ENCODE data around the gene TRIM63.

Gene TRIM63

GRCh38 chr1:26084091-26084561, 16.7 kb upstream of the TRIM63 start:
- no peak for DNase-seq (ENCODE audit: low spot score)
- Histone ChIP-seq H3K4me3 (no peak overlapping the region), H3K27ac (no peak overlapping the region)
- TF ChIP-seq CTCF (IDR thresholded peaks at IDR 0.05): no peak

DNA sequence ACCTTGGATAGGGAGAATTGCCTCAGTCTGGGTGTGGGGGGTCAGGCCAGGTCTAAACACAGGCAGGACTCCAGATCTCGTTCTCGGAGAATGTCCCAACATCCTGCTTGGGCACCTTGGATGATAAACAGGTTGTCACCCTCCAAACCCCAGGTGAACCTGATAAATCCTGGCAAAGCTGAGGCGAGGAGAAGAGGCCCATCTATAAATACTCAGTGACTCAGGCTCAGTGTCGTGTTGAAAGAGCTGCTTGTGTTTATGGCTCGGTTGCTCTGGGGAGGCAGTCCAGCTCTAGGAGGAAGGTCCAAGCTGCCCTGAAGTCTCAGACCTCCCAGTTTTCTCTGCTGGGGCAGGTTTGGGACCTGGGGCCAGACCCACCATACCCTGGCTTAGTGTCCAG, 15.8 kb upstream of the TRIM63 start:
- Histone ChIP-seq H3K4me3 (no peak overlapping the region), H3K27ac (no peak overlapping the region)
- TF ChIP-seq CTCF (IDR thresholded peaks at IDR 0.05): no peak
- DNase-seq (ENCODE audit: low spot score): no peak

GRCh38 chr1:26082020-26082350, 14.6 kb upstream of the TRIM63 start:
- TF ChIP-seq CTCF (IDR thresholded peaks at IDR 0.05): no peak
- Histone ChIP-seq H3K27ac (no peak overlapping the region), H3K4me3 (no peak overlapping the region)
- DNase-seq (ENCODE audit: low spot score): no peak

DNA sequence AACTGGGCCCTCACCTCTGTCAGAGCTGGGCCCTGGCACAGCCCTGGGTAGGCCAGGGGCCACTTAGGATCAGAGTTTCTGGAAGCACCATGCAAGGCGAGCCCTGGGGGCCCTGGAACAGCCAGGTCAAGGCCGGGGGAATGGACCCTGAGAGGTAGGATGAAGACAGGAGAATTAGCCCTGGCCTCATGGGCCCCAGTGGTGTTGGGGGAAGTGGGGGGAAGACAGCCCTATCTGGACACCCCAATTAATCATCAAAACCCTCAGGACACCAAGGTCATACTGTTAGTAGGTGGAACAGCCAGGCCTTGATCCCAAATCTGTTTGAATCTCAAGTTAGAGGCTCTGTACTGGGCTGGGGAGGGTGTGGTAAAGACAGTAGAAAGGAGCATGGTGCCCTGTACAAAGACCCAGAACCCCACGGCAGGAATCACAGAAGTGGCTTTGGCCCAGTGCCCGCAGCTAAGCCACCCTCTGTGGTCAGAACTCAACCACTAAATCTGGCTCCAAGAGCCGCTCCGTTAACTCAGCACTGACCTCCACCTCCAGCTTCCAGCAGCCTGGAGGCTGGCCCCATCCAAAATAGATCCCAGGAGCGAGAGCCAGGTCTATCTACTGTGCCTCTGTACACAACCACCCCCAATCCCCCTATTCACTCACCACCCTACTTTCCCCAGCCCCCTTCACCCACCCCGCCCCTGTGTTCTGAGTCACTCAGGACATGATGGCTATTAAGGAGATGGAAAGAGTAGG, 14.0 kb upstream of the TRIM63 start:
- no peak overlapping the region for H3K27ac ChIP-seq
- no peak for TF ChIP-seq CTCF (IDR thresholded peaks at IDR 0.05)
- DNase-seq (ENCODE audit: low spot score): no peak

DNA sequence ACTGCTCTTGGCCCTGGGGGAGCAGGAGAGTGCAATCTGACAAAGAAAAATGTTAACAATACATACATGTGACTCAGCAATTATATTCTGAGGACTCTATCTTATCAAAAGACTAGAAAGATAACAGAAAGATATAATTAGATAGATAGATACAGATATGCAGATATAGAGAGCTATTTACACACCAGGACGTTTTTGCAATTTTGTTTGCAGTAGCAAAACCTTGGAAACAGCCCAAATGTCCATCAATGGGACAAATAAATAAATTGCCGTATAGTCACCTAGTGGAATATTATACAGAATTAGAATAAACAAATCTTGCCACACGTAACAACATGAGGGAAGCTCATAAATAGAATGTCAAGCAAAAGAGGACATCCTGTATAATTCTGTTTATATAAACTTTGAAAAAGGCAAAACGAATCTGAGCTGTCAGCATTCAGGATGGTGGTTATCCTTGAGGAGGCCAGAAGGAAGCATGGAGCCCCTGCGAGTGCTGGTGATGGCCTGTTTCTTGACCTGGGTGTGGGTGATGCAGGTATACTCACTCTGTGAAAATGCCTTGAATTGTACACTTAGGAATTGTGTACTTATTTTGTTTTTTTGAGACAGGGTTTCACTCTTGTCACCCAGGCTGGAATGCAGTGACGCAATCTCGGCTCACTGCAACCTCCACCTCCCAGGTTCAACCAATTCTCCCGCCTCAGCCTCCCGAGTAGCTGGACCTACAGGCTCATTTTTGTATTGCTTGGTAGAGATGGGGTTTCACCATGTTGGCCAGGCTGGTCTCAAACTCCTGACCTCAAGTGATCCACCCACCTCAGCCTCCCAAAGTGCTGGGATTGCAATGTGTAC, 12.8 kb upstream of the TRIM63 start:
- DNase-seq (ENCODE audit: low spot score): no peak
- no peak for TF ChIP-seq CTCF (IDR thresholded peaks at IDR 0.05)
- H3K27ac ChIP-seq: no peak overlapping the region

More for the DNA sequence above, 14.0 kb upstream of the TRIM63 start:
- no peak overlapping the region for H3K4me3 ChIP-seq

GRCh38 chr1:26079178-26079563, 11.7 kb upstream of the TRIM63 start:
- Histone ChIP-seq H3K4me3 (no peak overlapping the region), H3K27ac (no peak overlapping the region)
- TF ChIP-seq CTCF (IDR thresholded peaks at IDR 0.05): no peak
- no peak for DNase-seq (ENCODE audit: low spot score)

More for the DNA sequence above, 12.8 kb upstream of the TRIM63 start:
- no peak overlapping the region for H3K4me3 ChIP-seq
